HG02759 (cell line): ENCODE data around the gene INPP4B.
"Not testable (repeated sequence)": the region's sequence is repeated elsewhere in the genome, so short reads cannot be mapped to it uniquely, and the experiment has no call there.

Experiments
- ATAC-seq: cut with Tn5 transposase; IDR thresholded peaks from one replicate; pipeline ENCODE4 v1.9.1; 2021; ENCODE audit warnings: mild to moderate bottlenecking, moderate library complexity; ENCODE audit not compliant: unreplicated experiment

The INPP4B gene

DNA sequence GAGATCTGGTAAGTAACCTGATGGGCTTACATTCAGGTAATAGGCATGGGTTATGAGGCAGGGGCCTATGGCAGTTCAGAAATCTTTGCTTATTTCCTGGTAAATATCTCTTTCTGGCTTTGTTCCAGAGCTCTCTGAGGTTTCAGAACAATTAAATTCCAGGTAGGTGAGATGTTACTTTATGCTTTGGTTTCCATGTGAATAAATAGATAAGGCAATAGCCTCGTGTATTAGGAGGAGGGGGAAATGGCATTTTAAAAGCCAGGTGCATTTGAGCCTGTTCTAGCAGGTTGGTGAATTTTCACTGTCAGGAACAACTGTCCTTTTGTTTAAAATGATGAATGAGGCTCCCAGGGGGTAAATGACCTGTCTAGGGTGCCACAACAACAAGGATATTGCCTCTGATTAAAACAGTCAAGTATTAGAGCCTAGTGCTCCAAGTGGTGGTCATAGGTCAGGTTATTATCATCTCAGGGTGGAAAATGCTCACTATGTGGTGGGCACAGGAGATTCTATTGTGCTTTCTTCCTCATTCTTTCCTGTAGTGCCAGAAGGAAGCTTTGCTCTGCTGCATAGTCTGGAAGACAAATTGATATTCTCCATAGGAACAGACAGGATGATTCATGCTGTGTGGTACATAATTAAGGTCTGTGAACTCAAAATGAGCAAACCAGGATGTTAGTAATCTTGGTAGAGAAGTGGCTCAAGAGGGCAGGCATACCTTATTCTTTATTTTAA lies 296.2 kb downstream of the INPP4B start:
- no peak for ATAC-seq

DNA sequence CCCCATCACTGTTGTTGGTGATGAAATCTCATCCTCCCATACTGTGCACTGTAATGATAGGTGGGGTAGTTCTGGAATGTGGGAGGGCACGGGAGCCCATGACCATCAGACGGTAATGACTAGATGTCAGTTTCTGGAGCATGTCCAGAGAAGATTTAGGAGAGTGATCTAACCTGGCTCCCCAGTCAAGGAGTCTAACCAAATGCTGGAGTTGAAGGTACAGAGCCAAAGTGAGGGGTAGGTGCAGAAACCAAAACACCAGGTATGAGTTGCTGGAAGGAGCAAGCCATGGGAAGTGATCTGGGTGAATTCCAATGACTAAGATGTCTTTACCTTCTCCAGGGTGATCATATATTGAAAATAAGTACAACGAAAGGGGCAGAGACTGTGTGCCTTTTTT lies 296.9 kb downstream of the INPP4B start:
- no peak for ATAC-seq

DNA sequence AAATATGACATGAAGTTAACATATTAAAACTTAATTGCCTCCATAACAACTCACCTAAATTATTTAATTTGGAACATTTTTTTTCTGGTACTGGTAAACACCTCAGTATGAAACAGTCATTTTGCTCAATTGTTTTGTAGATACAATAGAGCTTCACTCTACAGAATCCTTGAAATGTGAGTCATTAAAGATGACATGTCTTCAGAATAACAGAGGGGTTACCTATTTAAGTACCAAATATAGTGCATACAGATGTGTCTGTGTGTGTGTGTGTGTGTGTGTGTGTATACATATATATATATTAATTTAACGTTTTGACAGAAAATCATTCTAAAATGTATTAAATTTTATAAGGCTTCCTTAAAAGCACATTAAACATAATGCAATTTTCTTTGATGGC lies 297.6 kb downstream of the INPP4B start:
- ATAC-seq = no peak

DNA sequence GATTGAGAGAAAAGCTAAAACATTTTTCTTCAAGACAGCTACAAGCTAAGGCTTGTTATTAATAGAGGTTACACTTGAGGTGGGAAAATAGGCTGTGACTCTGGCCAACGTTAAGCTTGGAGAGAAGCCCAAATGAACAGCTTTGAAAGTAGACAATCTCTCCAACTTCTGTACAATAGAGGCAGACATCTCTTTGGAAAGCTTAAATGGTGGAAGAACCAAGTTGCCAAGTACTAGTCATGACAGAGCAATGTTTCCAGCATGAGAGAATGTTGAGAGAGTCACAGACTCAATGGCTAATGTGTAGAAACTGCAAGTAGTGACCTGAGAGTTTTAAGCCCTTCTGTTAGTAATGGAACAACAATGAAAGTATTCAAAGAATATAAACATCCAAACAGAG lies 298.1 kb downstream of the INPP4B start:
- no peak for ATAC-seq

DNA sequence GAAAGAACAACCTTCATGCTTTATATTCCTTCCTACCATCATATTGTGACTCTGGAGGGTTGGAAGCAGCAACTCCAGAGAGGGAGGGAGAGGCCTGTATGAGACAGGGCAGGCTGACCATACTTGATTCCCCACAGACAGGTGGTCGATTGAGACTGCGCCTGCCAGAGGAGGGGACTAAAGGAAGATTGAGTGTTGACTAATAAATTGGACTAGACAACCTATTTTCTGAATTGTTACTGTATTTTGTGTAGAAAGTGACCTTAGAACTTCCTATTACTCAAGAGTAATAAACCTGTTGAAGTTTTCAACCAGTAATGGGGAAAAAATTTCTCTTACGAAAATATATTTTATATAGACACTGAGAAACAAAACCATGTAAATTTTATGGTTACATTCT lies 301.5 kb downstream of the INPP4B start:
- no peak for ATAC-seq

DNA sequence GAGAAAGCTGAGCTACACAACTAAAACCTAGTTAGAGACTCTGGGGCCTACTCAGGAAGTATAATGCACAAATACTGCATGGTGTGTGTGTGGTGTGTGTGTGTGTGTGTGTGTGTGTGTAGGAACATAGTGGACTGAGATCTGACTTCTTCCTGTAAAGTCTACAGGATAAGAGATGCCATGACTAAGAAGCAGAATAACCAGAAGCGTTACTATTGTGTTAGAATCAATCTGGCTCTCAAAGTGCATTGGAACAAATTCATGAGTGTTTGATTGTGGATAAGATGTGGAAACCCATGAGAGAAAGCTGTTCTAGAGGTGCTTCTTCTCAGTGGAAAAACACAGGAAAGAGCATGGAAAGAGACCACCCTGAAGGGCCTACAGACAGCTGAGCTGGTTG lies 302.1 kb downstream of the INPP4B start:
- ATAC-seq = no peak

DNA sequence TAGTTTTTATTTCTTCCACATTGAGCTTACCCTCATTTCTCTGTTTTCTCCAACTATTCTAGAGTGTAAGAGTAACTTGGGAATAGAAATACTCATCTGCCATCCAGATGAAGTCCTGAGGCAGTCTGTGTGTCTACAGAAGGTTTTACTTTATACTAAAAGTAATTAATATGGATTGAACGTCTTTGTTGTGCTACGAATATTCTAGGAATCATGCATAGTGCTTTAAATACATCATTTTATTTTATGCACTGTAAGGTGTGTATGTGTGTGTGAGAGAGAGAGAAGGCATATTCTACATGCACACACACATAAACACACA lies 305.7 kb downstream of the INPP4B start:
- no peak for ATAC-seq

DNA sequence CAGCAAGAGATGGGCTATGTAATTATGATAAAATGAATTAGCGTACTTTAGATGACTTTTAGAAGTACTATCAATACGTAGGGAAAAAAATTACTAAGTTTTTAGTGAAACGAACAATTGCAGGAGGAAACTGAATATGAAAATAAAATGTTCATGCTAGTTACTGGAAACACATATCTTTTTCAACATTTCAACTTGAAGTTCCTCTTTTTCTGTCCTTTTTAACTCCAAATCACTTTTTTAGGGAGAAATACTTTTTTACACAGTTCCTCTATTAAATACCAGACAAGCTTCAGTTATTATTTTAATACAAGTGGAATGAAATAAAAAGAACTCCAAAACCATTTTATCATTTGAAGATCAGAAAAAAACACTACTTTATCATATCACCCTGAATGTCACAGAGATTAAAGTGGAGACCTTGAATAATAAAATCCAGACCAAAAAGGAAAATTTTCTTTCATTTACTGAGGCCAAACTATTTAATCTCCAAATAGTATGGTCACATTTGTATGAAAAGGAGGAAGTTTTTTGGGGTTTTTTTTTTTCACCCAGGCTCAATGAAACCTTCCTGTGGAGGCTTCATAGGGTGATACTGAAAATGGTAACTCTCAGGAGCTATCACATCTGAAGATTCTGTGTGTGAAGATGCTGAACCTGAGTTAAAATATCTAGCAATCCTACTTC lies 306.2 kb downstream of the INPP4B start:
- ATAC-seq = no peak

DNA sequence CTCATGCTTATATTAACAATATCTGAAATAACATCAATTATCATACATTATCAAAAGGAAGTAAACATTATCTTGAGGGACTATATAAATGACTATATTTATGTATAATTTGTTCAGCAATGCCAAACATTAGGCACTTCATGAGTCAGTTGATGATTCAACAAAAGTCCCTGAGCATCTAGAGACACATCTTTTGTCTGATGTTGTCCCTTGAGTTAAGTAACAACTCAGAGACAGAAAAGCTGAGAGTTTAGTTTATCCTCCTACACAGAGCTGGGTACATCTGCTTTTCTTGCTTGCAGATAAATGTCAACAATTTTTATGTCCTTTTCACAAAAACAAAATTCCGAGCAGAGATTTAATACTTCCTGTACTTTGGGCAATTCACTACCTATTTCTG lies 311.1 kb downstream of the INPP4B start:
- ATAC-seq = no peak

DNA sequence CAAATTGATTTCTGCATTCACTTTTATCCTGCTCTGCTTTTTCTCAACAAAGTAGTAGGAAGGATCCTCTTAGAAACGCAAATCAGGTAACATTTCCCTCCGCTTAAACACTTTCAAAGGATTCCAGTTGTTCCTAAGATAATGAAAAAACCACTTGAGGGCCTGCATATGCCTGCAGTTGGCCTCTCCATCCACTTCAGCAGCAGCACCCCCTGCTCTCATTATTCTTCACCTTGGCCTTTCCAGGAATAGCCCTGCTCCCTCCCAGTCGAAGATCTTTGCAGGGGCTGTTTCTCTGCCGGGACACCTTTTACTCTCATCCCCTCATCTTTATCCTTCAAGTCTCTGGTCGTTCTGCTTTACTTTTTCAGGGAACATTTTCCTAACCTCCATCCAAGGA lies 314.0 kb downstream of the INPP4B start:
- no peak for ATAC-seq

DNA sequence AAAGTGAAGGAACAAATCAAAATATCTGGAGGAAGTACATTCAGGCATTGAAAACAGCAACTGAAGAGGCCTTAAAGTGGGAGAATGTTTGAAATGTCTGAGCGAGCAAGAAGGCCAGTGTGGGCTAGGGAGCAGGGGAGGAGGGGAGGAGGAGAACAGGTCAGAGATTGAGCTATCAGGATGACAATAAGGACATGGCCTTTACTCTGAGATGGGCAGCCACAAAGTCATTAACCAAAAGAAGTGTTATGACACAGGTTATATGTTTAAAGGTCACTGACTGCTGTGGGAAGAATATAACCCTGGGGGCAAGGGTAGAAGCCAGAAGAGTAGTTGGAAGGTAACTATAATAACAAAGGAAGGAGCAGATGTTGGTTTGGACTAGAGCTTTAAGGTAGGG lies 315.4 kb downstream of the INPP4B start:
- no peak for ATAC-seq

DNA sequence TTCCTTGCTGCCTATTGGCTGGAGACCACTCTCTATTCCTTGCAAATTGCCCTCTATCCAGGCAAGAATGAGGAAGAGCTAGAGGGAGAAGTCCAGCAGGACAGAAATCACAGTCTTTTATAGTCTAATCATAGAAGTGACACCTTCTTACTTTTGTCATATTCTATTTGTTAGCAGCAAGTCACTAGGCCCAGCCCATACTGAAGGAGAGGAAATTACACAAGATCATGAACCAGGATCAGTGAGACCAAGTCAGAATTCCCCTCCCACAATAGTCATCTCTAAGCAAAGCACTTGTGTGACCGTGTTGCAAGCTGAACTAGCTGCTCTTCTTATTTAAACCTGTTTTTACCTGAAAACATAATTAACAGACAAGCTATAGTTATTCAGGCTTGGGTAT lies 317.7 kb downstream of the INPP4B start:
- ATAC-seq = no peak

DNA sequence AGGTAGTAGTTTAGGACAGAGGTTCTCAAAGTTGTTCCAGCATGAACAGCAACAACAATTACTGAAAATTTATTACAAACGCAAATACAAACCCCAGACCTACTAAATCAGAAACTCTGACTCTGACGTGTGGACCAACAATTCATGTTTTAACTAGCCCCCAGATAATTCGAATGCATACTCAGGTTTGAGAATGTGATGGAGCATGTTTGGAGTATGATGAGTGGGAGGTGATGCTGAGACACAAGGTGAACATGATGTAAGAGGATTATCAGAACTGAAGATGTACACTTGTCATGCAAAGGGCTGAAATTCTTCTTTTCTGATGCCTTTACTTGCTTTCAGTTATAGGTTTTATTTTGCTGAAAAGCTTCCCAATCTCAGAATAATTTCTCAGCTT lies 323.0 kb downstream of the INPP4B start:
- ATAC-seq = no peak

DNA sequence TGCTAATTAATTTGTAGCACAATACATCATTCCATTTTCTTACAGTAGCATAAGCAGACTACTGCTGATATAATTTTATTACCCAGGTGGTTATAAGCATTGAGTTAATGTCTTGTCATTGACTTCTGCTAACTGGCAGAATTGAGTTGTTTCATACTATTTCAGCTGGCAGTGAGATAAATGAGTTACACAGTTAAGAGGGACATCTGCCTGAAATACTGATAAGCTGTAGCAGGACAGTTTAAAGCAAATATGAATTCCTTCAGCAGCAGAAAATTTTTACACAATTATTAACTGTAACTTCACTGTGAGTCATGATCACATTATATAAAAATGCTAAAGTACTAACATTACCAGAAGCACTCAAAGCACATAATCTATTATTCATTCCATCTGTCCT lies 326.8 kb downstream of the INPP4B start:
- ATAC-seq = no peak

DNA sequence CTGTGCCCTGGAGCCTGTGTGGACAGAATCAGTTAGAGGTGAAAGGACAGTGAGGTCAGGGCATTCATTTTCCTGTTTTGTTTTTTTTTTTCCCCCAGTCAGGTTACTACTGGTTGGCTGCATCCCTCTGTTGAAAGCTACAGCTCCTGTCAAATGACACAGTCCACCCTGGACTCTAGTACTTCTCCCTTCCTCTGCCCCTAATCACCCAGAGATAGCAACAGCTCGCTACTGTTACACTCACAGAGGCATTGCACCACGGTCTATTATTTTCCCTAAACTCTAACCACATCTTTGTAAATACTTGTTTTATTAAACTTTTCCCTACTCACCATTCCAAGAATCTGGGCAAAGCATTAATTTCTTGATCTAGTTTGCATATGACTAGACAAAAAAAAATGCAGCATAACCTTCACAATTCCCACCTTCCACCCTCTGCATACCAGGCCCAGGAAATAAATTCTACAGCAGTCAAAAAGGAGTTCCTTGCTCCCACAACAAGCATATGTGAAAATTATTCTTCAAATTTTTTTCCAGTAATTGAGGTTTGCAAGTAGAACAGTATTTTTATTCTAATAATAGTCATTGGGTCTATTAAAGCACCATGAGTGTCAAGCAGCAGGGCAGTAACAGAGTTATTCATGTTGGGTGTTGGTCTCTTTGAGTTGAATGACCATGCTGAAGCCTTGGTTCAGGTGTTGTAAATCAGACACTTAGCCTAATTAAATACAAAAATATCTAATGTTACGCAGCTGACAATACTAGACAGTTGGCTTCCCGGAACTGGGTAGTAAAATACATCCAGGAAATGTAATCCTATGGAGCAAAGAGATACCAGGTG lies 329.2 kb downstream of the INPP4B start:
- ATAC-seq = no peak

DNA sequence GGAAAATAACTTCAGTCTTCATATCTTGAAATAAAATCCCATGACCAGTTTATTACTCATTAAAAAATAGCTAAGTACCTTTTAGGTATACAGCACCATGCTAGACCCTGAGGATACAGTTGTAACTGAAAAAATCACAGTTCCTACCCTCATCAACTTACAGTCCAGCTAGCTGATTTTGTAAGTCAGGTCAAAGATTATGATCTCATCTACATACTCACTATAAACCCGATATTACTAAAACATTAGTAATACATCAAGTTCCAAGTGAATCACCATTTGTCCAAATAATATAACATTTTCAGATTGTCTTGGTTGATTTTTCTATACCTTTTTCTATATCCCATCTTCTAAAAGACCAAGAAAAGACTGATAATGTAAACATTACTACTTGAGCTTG lies 333.9 kb downstream of the INPP4B start:
- ATAC-seq = no peak

DNA sequence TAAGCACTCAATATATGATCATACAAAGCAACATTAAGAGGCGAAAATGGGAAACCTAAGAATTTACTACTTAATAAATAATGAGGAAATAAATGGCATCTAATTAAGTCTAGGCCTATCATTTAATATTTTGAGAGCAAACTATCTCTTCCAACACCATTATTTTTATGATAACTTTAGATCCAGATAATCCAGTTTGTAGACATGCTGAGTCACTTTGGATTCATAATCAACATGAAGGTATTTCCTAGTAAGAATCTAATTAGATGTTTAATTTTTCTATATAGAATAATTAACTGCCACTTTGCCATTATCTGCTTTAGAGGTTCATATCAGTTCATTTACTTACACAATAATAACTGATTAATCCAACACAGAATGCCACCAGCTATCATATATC lies 336.2 kb downstream of the INPP4B start:
- ATAC-seq = no peak

DNA sequence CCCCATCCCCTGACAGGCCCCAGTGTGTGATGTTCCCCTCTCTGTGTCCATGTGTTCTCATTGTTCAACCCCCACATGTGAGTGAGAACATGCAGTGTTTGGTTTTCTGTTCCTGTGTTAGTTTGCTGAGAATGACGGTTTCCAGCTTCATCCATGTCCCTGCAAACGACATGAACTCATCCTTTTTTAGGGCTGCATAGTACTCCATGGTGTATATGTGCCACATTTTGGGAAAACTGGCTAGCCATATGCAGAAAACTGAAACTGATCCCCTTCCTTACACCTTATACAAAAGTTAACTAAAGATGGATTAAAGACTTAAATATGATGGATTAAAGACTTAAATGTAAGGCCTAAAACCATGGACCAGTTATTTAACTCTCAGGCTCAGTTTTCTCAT lies 336.7 kb downstream of the INPP4B start:
- ATAC-seq = not testable (repeated sequence)

DNA sequence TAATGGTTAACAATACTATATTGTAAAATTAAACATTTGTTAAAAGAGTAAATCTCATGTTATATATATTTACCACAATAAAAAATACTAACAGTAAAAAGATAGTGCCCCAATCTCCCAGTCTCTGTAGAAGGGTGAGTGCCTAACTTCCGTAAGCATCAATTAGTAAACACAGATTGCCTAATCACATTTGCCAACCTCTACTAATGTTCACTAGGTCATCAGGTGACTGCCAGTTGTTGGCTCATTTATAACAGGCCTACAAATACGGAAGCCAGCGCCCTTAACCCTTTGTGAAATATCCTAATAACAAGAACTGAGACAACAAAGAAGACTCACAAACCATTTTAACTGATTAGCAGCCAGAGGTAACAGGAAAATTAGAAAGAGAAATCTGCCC lies 345.1 kb downstream of the INPP4B start:
- no peak for ATAC-seq

DNA sequence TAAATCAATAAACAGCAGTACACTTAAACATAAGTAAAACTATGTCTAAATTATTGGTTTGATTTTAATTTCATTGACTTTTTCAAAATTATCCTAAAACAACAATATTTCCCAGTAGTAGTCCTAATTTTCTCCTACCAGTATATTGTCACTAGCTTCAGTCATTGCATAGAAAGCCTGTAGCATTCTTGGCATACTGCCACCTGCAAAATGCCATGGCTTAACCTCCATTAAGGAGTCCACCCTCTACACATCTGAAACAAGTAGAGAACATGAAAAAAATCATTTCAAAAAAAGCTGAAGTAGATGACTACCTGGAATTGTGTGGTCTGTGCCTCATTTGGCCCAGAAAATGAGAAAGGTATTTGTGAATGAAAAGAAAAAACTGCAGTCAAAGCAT lies 348.5 kb downstream of the INPP4B start:
- ATAC-seq = no peak

DNA sequence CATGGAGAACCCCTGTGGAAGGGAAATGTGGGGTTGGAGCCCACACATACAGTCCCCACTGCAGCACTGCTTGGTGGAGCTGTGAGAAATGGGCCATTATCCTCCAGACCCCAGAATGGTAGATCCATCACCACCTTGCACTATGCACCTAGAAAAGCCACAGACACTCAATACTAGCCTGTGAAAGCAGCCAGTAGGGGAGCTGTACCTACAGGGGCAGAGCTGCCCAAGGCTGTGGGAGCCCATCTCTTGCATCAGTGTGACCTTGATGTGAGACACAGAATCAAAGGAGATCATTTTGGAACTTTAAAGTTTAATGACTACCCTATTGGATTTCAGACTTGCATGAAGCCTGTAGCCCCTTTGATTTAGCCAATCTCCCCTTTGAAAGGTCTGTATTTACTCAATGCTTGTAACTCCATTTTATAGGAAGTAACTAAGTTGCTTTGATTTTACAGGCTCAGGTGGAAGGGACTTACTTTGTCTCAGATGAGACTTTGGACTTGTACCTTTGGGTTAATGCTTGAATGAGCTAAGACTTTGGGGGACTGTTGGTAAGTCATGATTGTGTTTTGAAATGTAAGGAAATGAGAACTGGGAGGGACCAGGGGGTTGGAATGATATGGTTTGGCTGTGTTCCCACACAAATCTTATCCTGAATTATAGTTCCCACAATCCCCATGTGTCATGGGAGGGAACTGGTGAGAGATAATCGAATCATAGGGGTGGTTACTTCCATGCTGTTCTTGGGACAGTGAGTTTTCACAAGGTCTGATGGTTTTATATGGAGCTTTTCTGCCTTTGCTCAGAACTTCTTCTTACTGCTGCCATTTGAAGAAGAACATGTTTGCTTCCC lies 352.6 kb downstream of the INPP4B start:
- ATAC-seq = no peak
